A549 (cell line): Measurements from ENCODE around the gene SEC14L6.

Source experiments
- CTCF ChIP-seq: fragments of >200 bp; sonication (Bioruptor Twin); formaldehyde crosslinking; IDR thresholded peaks from 3 replicates; pipeline ENCODE4 v1.5.1; 2016
- EP300 ChIP-seq, 2 experiments: fragments of >200 bp; sonication (Bioruptor Twin); formaldehyde crosslinking; IDR thresholded peaks; 2 replicates in 1 of 2; 3 replicates in 1 of 2; pipeline ENCODE4 v1.6.1; 2016 to 2017
- HDAC2 ChIP-seq: fragments of 200-600 bp; sonication (generic); IDR thresholded peaks from 2 replicates; pipeline ENCODE4 v1.6.1; 2016
- MAX ChIP-seq: IDR thresholded peaks from 2 replicates; pipeline ENCODE4 v1.6.1; 2012
- MAZ ChIP-seq: fragments of 150-350 bp; IDR thresholded peaks from 2 replicates; pipeline ENCODE4 v1.6.1; 2014; ENCODE audit warnings: antibody characterized with exemption, low read depth, low read length, borderline replicate concordance
- ZSCAN20 ChIP-seq: fragments of 250-450 bp; sonication (Bioruptor Pico); IDR thresholded peaks from 2 replicates; pipeline ENCODE4 v1.8.0; 2022; ENCODE audit warnings: mild to moderate bottlenecking, moderate library complexity

GRCh38 chr22:30507670-30508069 is 38.9 kb downstream of the SEC14L6 start:
- TF ChIP-seq MAZ (no peak), CTCF (no peak), MAX (no peak), HDAC2 (no peak), EP300 (IDR thresholded peaks at IDR 0.05) (no peak), ZSCAN20 (CRISPR knock-in tag) (no peak)
